ENCODE measurements around the gene ZCCHC8. TPM values are rescaled to one million over a fixed set of nuclear protein-coding genes. Genes with fewer than 3 reads are reported as not detected.

The ZCCHC8 gene
- total and polyA plus RNA-seq, 2 of the 4 experiments (the other 2 are of a cell fraction), result 9.5 to 12.7 TPM

DNA sequence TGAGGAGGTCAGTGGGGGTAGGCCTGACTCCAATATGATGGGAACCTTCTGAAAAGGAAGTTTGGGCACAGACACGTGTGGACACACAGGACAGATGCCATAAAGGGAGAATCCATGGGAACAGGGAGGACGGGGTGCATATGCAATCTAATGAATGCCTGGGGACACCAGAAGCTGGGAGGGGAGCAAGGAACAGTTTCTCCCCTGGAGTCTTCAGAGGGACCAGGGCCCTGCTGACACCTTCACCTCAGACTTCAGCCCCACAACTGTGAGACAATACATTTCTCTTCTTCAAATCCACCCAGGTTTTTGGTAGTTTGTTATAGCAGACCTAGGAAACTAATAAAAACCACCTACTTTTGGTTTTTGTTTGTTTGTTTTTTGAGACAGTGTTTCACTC lies 43.1 kb downstream of the ZCCHC8 start:
- Histone ChIP-seq H3K4ac (ENCODE audit: low read depth, low read length) (no peak overlapping the region), H2AK5ac (ENCODE audit: low read depth, low read length) (no peak overlapping the region; the same call in 1 of the 2 replicates), H3K56ac (ENCODE audit: extremely low read depth, insufficient read depth, low read length) (no peak overlapping the region), H2BK15ac (ENCODE audit: low read depth, low read length) (no peak overlapping the region), H3K27me3 (ENCODE audit: control insufficient read depth, insufficient read depth, low read length) (no peaks in the 10 kb centered on the region), H3K4me1 (ENCODE audit: control insufficient read depth, insufficient read depth, low read length) (no peaks in the 10 kb centered on the region), H4K8ac (ENCODE audit: low read depth in 2 of 2, low read length in 2 of 2) (no peak overlapping the region), H3K18ac (ENCODE audit: low read depth, low read length) (no peak overlapping the region), H3K79me1 (ENCODE audit: low read depth in 1 of 2, low read length in 2 of 2) (no peaks in the 10 kb centered on the region), H3K9me1 (ENCODE audit: insufficient read depth, low read length) (peaks cover 15% of the 10 kb centered on the region), H2BK20ac (ENCODE audit: low read depth, low read length) (no peak overlapping the region), H4K91ac (ENCODE audit: insufficient read depth, low read depth, low read length) (no peak overlapping the region), H3K9me3 (ENCODE audit: control insufficient read depth, insufficient read depth, low read length) (no peaks in the 10 kb centered on the region), H3K36me3 (ENCODE audit: control insufficient read depth, insufficient read depth, low read length) (no peaks in the 10 kb centered on the region), H2BK120ac (ENCODE audit: low read depth, low read length) (no peak overlapping the region), H3K9ac (ENCODE audit: low read depth, low read length) (no peak overlapping the region), H3K27ac (ENCODE audit: insufficient read depth, low read length) (no peak overlapping the region), H3K4me2 (ENCODE audit: low read depth, low read length) (no peak overlapping the region), H2AFZ (replicated peaks; ENCODE audit: low read length, poor library complexity) (no peak overlapping the region), H3K14ac (replicated peaks; ENCODE audit: low read depth, low read length) (no peak overlapping the region), H3K4me3 (ENCODE audit: insufficient read depth, low read depth, low read length) (no peak overlapping the region), H4K5ac (ENCODE audit: low read depth, low read length) (no peak overlapping the region), H2AK9ac (replicated peaks; ENCODE audit: low read depth, low read length, poor library complexity) (no peak overlapping the region), H3K23ac (ENCODE audit: low read depth, low read length) (no peak overlapping the region), H2BK5ac (ENCODE audit: low read depth, low read length, poor library complexity, severe bottlenecking) (no peak overlapping the region), H4K20me1 (ENCODE audit: insufficient read depth, low read length) (no peaks in the 10 kb centered on the region)
- in situ Hi-C loops (cut with MboI; ENCODE audit: low sequenced_read_pairs) (no loop called here), intact Hi-C loops (cut with micrococcal nuclease) (no loop called here), dilution Hi-C loops (cut with HindIII; ENCODE audit: low sequenced_read_pairs, unreplicated experiment) (no loop called here)
- ATAC-seq (ENCODE audit: low read depth), result no peak
- no TSS peak for BruUV-seq (replicated peaks)
- CTCF ChIA-PET, result no interaction called here
- no CpG with 5 or more reads among the region's 2 CpGs for WGBS, 2 experiments (ENCODE audit: extremely low coverage in 2 of 2, insufficient read length in 1 of 2)
- no peak for DNase-seq
- no peak for TF ChIP-seq MXI1 (IDR thresholded peaks at IDR 0.05; ENCODE audit: borderline replicate concordance, low read depth, low read length)
- no peak for TF ChIP-seq NFE2L2 (IDR thresholded peaks at IDR 0.05; ENCODE audit: low read depth, low read length)
- no peak for TF ChIP-seq MAFK (IDR thresholded peaks at IDR 0.05; ENCODE audit: low read depth, low read length)
- TF ChIP-seq, protein P1, sequence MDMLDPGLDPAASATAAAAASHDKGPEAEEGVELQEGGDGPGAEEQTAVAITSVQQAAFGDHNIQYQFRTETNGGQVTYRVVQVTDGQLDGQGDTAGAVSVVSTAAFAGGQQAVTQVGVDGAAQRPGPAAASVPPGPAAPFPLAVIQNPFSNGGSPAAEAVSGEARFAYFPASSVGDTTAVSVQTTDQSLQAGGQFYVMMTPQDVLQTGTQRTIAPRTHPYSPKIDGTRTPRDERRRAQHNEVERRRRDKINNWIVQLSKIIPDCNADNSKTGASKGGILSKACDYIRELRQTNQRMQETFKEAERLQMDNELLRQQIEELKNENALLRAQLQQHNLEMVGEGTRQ (IDR thresholded peaks at IDR 0.05; ENCODE audit: low read depth, low read length), result no peak
- no peak for TF ChIP-seq RCOR1 (IDR thresholded peaks at IDR 0.05; ENCODE audit: insufficient replicate concordance, low read length)
- TF ChIP-seq RFX5 (IDR thresholded peaks at IDR 0.05; ENCODE audit: low read depth, low read length), result no peak
- no peak for TF ChIP-seq RAD21 (IDR thresholded peaks at IDR 0.05; ENCODE audit: low read length)
- no peak for TF ChIP-seq BHLHE40 (IDR thresholded peaks at IDR 0.05; ENCODE audit: low read depth, low read length)
- TF ChIP-seq CHD1 (IDR thresholded peaks at IDR 0.05; ENCODE audit: low read depth, low read length), result no peak
- TF ChIP-seq FOS (IDR thresholded peaks at IDR 0.05; ENCODE audit: low read depth, low read length), result no peak
- TF ChIP-seq, protein P2, sequence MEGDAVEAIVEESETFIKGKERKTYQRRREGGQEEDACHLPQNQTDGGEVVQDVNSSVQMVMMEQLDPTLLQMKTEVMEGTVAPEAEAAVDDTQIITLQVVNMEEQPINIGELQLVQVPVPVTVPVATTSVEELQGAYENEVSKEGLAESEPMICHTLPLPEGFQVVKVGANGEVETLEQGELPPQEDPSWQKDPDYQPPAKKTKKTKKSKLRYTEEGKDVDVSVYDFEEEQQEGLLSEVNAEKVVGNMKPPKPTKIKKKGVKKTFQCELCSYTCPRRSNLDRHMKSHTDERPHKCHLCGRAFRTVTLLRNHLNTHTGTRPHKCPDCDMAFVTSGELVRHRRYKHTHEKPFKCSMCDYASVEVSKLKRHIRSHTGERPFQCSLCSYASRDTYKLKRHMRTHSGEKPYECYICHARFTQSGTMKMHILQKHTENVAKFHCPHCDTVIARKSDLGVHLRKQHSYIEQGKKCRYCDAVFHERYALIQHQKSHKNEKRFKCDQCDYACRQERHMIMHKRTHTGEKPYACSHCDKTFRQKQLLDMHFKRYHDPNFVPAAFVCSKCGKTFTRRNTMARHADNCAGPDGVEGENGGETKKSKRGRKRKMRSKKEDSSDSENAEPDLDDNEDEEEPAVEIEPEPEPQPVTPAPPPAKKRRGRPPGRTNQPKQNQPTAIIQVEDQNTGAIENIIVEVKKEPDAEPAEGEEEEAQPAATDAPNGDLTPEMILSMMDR (conservative IDR thresholded peaks at IDR 0.05; ENCODE audit: low read depth, low read length), result no peak
- no peak for TF ChIP-seq POLR2A (IDR thresholded peaks at IDR 0.05; ENCODE audit: low read depth, low read length)
- TF ChIP-seq SMC3 (IDR thresholded peaks at IDR 0.05; ENCODE audit: low read depth, low read length), result no peak
- no peak for TF ChIP-seq MAZ (IDR thresholded peaks at IDR 0.05; ENCODE audit: borderline replicate concordance, low read depth, low read length)
- TF ChIP-seq ELK1 (IDR thresholded peaks at IDR 0.05; ENCODE audit: borderline replicate concordance, low read depth, low read length), result no peak
- no peak for TF ChIP-seq CEBPB (IDR thresholded peaks at IDR 0.05; ENCODE audit: low read depth, low read length)
- POLR2A ChIA-PET (ENCODE audit: unreplicated experiment), result no interaction called here

Data from IMR-90 (cell line).